Measurements from ENCODE around the gene NRXN3. TPM values are rescaled to one million over a fixed set of nuclear protein-coding genes. Genes with fewer than 3 reads are reported as not detected.

NRXN3 gene
- total RNA-seq, 3 donors from 2014 or later, result 2.1 to 27.3 (median 2.6) TPM

- Histone ChIP-seq H3K36me3 (ENCODE audit: low read depth) (no peaks in the 10 kb centered on the region), H3K4me1 (ENCODE audit: low read depth) (no peaks in the 10 kb centered on the region), H3K4me3 (no peak overlapping the region), H3K9me3 (no peaks in the 10 kb centered on the region)
- DNase-seq, result no peak
- no peak for TF ChIP-seq CTCF (IDR thresholded peaks at IDR 0.05)
- no peak for ATAC-seq
- intact Hi-C loops (cut with DNase I, micrococcal nuclease), result no loop called here
Observed at GRCh38 chr14:79660053-79660939, 1490.1 kb downstream of the NRXN3 start.

GRCh38 chr14:79661752-79662151, 1491.6 kb downstream of the NRXN3 start:
- H3K4me3 ChIP-seq, result no peak overlapping the region
- H3K4me1 ChIP-seq (ENCODE audit: low read depth), result no peaks in the 10 kb centered on the region
- no peak for TF ChIP-seq CTCF (IDR thresholded peaks at IDR 0.05)
- intact Hi-C loops (cut with DNase I, micrococcal nuclease), result no loop called here
- no peaks in the 10 kb centered on the region for H3K36me3 ChIP-seq (ENCODE audit: low read depth)
- no peak for DNase-seq
- ATAC-seq, result no peak
- H3K9me3 ChIP-seq, result no peaks in the 10 kb centered on the region

GRCh38 chr14:79663453-79663852, 1493.3 kb downstream of the NRXN3 start:
- Histone ChIP-seq H3K36me3 (ENCODE audit: low read depth) (no peaks in the 10 kb centered on the region), H3K9me3 (no peaks in the 10 kb centered on the region), H3K4me1 (ENCODE audit: low read depth) (no peaks in the 10 kb centered on the region), H3K4me3 (no peak overlapping the region)
- ATAC-seq, result no peak
- DNase-seq, result no peak
- TF ChIP-seq CTCF (IDR thresholded peaks at IDR 0.05), result no peak
- intact Hi-C loops (cut with DNase I, micrococcal nuclease), result no loop called here

- Histone ChIP-seq H3K4me3 (no peak overlapping the region), H3K4me1 (ENCODE audit: low read depth) (no peaks in the 10 kb centered on the region), H3K36me3 (ENCODE audit: low read depth) (no peaks in the 10 kb centered on the region), H3K9me3 (no peaks in the 10 kb centered on the region)
- DNase-seq (no peak), ATAC-seq (no peak)
- intact Hi-C loops (cut with DNase I, micrococcal nuclease), result no loop called here
- no peak for TF ChIP-seq CTCF (IDR thresholded peaks at IDR 0.05)
Observed at GRCh38 chr14:79665556-79665955, 1495.4 kb downstream of the NRXN3 start.

- H3K36me3 ChIP-seq (ENCODE audit: low read depth), result no peaks in the 10 kb centered on the region
- DNase-seq (no peak), ATAC-seq (no peak)
- intact Hi-C loops (cut with DNase I, micrococcal nuclease), result no loop called here
- H3K9me3 ChIP-seq, result no peaks in the 10 kb centered on the region
- H3K4me3 ChIP-seq, result no peak overlapping the region
- no peak for TF ChIP-seq CTCF (IDR thresholded peaks at IDR 0.05)
- no peaks in the 10 kb centered on the region for H3K4me1 ChIP-seq (ENCODE audit: low read depth)
Observed at GRCh38 chr14:79668951-79669350, 1498.8 kb downstream of the NRXN3 start.
